OCI-LY1 (cell line): ENCODE results near the gene MAPT.

Experiments
- H2AFZ ChIP-seq: fragments of 200-600 bp; sonication (generic), shearing (Covaris generic); 2 replicates; pipeline ENCODE4 v1.6.0; 2014; ENCODE audit warnings: antibody characterized with exemption, mild to moderate bottlenecking, low read length
- H3F3A ChIP-seq: fragments of 200-600 bp; sonication (generic), shearing (Covaris generic); 2 replicates; pipeline ENCODE4 v1.6.0; 2014; ENCODE audit warnings: mild to moderate bottlenecking, antibody characterized with exemption, low read length, moderate library complexity; ENCODE audit not compliant: insufficient read depth
- H3K27ac ChIP-seq: fragments of 200-600 bp; sonication (generic); 2 replicates; pipeline ENCODE4 v1.5.1; 2014; ENCODE audit warnings: low read length, mixed run types, mild to moderate bottlenecking, low read depth; ENCODE audit not compliant: poor library complexity, severe bottlenecking
- H3K27me3 ChIP-seq: fragments of 200-600 bp; sonication (generic); 2 replicates; pipeline ENCODE4 v1.6.0; 2014; ENCODE audit warnings: antibody characterized with exemption, mild to moderate bottlenecking, low read length, moderate library complexity; ENCODE audit not compliant: insufficient read depth
- H3K36me3 ChIP-seq: fragments of 200-600 bp; sonication (generic); 2 replicates; pipeline ENCODE4 v1.6.1; 2014; ENCODE audit warnings: mild to moderate bottlenecking, antibody characterized with exemption, low read length, moderate library complexity, mixed read lengths; ENCODE audit not compliant: insufficient read depth
- H3K4me1 ChIP-seq: fragments of 200-600 bp; sonication (generic); 2 replicates; pipeline ENCODE4 v1.5.1; 2014; ENCODE audit warnings: mild to moderate bottlenecking, low read length, moderate library complexity; ENCODE audit not compliant: insufficient read depth, severe bottlenecking
- H3K4me2 ChIP-seq: fragments of 200-600 bp; sonication (generic), shearing (Covaris generic); 2 replicates; pipeline ENCODE4 v1.6.1; 2014; ENCODE audit warnings: low read length
- H3K4me3 ChIP-seq: fragments of 200-600 bp; sonication (generic); 2 replicates; pipeline ENCODE4 v1.5.1; 2014; ENCODE audit warnings: low read length, low read depth, mild to moderate bottlenecking, mixed read lengths; ENCODE audit not compliant: poor library complexity, severe bottlenecking
- H3K79me2 ChIP-seq: fragments of 200-600 bp; shearing (Covaris generic); 2 replicates; pipeline ENCODE4 v1.6.1; 2016; ENCODE audit warnings: mixed run types, low read length, mixed read lengths; ENCODE audit not compliant: insufficient read depth
- H3K9ac ChIP-seq: fragments of 200-600 bp; sonication (generic), shearing (Covaris generic); 2 replicates; pipeline ENCODE4 v1.6.1; 2014; ENCODE audit warnings: mild to moderate bottlenecking, low read length, mixed read lengths
- H3K9me2 ChIP-seq: fragments of 200-600 bp; sonication (generic), shearing (Covaris generic); 2 replicates; pipeline ENCODE4 v1.6.1; 2014; ENCODE audit warnings: low read depth, mild to moderate bottlenecking, low read length, mixed read lengths
- H3K9me3 ChIP-seq: fragments of 200-600 bp; shearing (Covaris generic); 2 replicates; pipeline ENCODE4 v1.6.1; 2014; ENCODE audit warnings: low read length, mixed read lengths
- H4K20me1 ChIP-seq: fragments of 200-600 bp; sonication (generic), shearing (Covaris generic); 2 replicates; pipeline ENCODE4 v1.6.0; 2016; ENCODE audit warnings: mild to moderate bottlenecking, low read length; ENCODE audit not compliant: insufficient read depth
- EZH2 ChIP-seq: fragments of 200-600 bp; sonication (generic), shearing (Covaris generic); IDR thresholded peaks from 2 replicates; pipeline ENCODE4 v1.8.0; 2017; ENCODE audit warnings: borderline replicate concordance, mixed run types, mild to moderate bottlenecking, antibody characterized with exemption, low read length, moderate library complexity, mixed read lengths
- TF ChIP-seq, protein P1 (sequence below): fragments of 200-600 bp; sonication (generic), shearing (Covaris generic); IDR thresholded peaks from 2 replicates; pipeline ENCODE4 v1.5.1; 2017; ENCODE audit warnings: mild to moderate bottlenecking, antibody characterized with exemption, low read length, moderate library complexity, mixed read lengths

The MAPT gene

GRCh38 chr17:45998987-45999899, 104.9 kb downstream of the MAPT start, which contains the start of gene STH:
STH (plus strand) TSS chr17:45999250; CDS start chr17:45999280, 30 bp downstream.
- H3K4me2 ChIP-seq, result no peak within 1 kb of the TSS
- no peak for TF ChIP-seq EZH2
- TF ChIP-seq, protein P1, sequence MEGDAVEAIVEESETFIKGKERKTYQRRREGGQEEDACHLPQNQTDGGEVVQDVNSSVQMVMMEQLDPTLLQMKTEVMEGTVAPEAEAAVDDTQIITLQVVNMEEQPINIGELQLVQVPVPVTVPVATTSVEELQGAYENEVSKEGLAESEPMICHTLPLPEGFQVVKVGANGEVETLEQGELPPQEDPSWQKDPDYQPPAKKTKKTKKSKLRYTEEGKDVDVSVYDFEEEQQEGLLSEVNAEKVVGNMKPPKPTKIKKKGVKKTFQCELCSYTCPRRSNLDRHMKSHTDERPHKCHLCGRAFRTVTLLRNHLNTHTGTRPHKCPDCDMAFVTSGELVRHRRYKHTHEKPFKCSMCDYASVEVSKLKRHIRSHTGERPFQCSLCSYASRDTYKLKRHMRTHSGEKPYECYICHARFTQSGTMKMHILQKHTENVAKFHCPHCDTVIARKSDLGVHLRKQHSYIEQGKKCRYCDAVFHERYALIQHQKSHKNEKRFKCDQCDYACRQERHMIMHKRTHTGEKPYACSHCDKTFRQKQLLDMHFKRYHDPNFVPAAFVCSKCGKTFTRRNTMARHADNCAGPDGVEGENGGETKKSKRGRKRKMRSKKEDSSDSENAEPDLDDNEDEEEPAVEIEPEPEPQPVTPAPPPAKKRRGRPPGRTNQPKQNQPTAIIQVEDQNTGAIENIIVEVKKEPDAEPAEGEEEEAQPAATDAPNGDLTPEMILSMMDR, result no peak
- no peak within 1 kb of the TSS for H3K27ac ChIP-seq
- H3K9ac ChIP-seq, result no peak within 1 kb of the TSS
- no peak within 1 kb of the TSS for H2AFZ ChIP-seq
- H3K36me3 ChIP-seq, result no peaks in the 10 kb centered on the region
- no peaks in the 10 kb centered on the region for H4K20me1 ChIP-seq
- no peaks in the 10 kb centered on the region for H3K9me3 ChIP-seq
- H3K9me2 ChIP-seq, result no peaks in the 10 kb centered on the region
- H3K4me1 ChIP-seq, result no peaks in the 10 kb centered on the region
- no peaks in the 10 kb centered on the region for H3F3A ChIP-seq
- H3K27me3 ChIP-seq, result peaks cover 6% of the 10 kb centered on the region; the same call in 1 of the 2 replicates
- no peaks in the 10 kb centered on the region for H3K79me2 ChIP-seq
- no peak within 1 kb of the TSS for H3K4me3 ChIP-seq

DNA sequence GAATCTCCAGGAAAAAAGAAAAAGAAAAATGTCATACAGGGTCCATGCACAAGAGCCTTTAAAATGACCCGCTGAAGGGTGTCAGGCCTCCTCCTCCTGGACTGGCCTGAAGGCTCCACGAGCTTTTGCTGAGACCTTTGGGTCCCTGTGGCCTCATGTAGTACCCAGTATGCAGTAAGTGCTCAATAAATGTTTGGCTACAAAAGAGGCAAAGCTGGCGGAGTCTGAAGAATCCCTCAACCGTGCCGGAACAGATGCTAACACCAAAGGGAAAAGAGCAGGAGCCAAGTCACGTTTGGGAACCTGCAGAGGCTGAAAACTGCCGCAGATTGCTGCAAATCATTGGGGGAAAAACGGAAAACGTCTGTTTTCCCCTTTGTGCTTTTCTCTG, 105.5 kb downstream of the MAPT start:
- no peak overlapping the region for H3K27ac ChIP-seq
- no peak overlapping the region for H3K4me3 ChIP-seq
- no peaks in the 10 kb centered on the region for H4K20me1 ChIP-seq
- no peaks in the 10 kb centered on the region for H3F3A ChIP-seq
- peaks cover 6% of the 10 kb centered on the region; the same call in 1 of the 2 replicates for H3K27me3 ChIP-seq
- no peak overlapping the region for H3K9ac ChIP-seq
- H3K9me3 ChIP-seq, result no peaks in the 10 kb centered on the region
- H3K36me3 ChIP-seq, result no peaks in the 10 kb centered on the region
- H3K4me2 ChIP-seq, result no peak overlapping the region
- H3K79me2 ChIP-seq, result no peaks in the 10 kb centered on the region
- H3K4me1 ChIP-seq, result no peaks in the 10 kb centered on the region
- no peak overlapping the region for H2AFZ ChIP-seq
- H3K9me2 ChIP-seq, result no peaks in the 10 kb centered on the region
- TF ChIP-seq EZH2, result no peak

DNA sequence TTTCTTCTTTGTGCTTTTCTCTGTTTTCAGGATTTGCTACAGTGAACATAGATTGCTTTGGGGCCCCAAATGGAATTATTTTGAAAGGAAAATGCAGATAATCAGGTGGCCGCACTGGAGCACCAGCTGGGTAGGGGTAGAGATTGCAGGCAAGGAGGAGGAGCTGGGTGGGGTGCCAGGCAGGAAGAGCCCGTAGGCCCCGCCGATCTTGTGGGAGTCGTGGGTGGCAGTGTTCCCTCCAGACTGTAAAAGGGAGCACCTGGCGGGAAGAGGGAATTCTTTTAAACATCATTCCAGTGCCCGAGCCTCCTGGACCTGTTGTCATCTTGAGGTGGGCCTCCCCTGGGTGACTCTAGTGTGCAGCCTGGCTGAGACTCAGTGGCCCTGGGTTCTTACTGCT, 105.9 kb downstream of the MAPT start:
- peaks cover 4% of the 10 kb centered on the region; the same call in 1 of the 2 replicates for H3K9me3 ChIP-seq
- H3K9me2 ChIP-seq, result no peaks in the 10 kb centered on the region
- no peak overlapping the region for H2AFZ ChIP-seq
- H3K4me3 ChIP-seq, result no peak overlapping the region
- no peak overlapping the region for H3K4me2 ChIP-seq
- no peak overlapping the region for H3K27ac ChIP-seq
- peaks cover 6% of the 10 kb centered on the region; the same call in 1 of the 2 replicates for H3K27me3 ChIP-seq
- H4K20me1 ChIP-seq, result no peaks in the 10 kb centered on the region
- no peaks in the 10 kb centered on the region for H3F3A ChIP-seq
- no peak for TF ChIP-seq EZH2
- no peak overlapping the region for H3K9ac ChIP-seq
- no peaks in the 10 kb centered on the region for H3K36me3 ChIP-seq
- H3K4me1 ChIP-seq, result no peaks in the 10 kb centered on the region
- H3K79me2 ChIP-seq, result no peaks in the 10 kb centered on the region

GRCh38 chr17:46000757-46001156, 106.4 kb downstream of the MAPT start:
- no peaks in the 10 kb centered on the region for H3K79me2 ChIP-seq
- H3K9me3 ChIP-seq, result peaks cover 4% of the 10 kb centered on the region; the same call in 1 of the 2 replicates
- no peak overlapping the region for H3K4me2 ChIP-seq
- H3K36me3 ChIP-seq, result no peaks in the 10 kb centered on the region
- TF ChIP-seq, protein P1, result no peak
- no peak for TF ChIP-seq EZH2
- H4K20me1 ChIP-seq, result no peaks in the 10 kb centered on the region
- no peaks in the 10 kb centered on the region for H3K4me1 ChIP-seq
- H3F3A ChIP-seq, result no peaks in the 10 kb centered on the region
- no peak overlapping the region for H2AFZ ChIP-seq
- no peak overlapping the region for H3K4me3 ChIP-seq
- H3K9me2 ChIP-seq, result no peaks in the 10 kb centered on the region
- H3K27ac ChIP-seq, result no peak overlapping the region
- no peak overlapping the region for H3K9ac ChIP-seq
- peaks cover 6% of the 10 kb centered on the region; the same call in 1 of the 2 replicates for H3K27me3 ChIP-seq
